Eye (tissue), 1 donor: ENCODE data around the gene PIK3CD.

ENCODE experiments used
- DNase-seq: peaks from one replicate; pipeline ENCODE4 v3.0.0-alpha.2; 2015

The PIK3CD gene

DNA sequence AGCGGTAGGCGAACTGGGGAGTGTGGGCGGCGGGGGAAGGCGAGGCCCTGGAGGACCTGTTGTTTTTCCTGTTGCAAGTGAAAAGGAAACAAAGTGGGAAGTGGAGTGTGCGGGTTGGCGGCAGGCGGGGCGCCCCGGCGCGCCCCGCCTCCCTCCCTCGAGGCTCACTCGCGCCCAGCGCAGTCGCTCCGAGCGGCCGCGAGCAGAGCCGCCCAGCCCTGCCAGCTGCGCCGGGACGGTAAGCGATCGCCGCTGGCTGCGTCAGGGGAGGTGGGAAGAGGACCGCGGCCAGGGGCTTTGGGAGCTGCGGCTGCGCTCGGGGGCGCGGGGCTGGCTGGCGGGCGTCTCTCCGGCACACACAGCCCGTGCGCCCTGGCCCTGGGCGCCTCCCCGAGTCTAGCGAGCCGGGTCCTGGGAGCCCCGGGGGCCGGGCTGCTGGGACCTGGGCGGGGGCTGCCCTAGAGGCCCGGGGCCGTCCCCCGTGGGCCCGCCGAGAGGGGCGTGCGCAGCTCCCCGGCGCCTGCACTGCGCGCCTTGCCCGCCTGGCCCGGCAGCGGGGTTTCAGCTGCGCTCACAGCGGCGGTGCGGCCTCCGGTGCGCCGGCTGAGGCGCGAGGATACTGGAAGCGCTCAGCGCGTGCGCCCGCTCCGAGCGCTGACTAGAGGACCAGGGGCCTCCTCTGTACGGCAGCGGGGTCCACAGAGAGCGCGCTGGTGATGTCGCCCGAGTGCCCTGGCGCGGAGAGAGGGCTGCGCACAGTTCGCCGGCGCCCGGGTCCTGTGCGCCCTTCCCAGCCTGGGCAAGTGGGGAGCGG lies at the start of gene PIK3CD:
Gene PIK3CD, plus strand, starts transcription at position 167 of the 814 bp plus-strand sequence. CDS start 58,725 bp downstream, outside the sequence.
- DNase-seq: peak; percentile 78

DNA sequence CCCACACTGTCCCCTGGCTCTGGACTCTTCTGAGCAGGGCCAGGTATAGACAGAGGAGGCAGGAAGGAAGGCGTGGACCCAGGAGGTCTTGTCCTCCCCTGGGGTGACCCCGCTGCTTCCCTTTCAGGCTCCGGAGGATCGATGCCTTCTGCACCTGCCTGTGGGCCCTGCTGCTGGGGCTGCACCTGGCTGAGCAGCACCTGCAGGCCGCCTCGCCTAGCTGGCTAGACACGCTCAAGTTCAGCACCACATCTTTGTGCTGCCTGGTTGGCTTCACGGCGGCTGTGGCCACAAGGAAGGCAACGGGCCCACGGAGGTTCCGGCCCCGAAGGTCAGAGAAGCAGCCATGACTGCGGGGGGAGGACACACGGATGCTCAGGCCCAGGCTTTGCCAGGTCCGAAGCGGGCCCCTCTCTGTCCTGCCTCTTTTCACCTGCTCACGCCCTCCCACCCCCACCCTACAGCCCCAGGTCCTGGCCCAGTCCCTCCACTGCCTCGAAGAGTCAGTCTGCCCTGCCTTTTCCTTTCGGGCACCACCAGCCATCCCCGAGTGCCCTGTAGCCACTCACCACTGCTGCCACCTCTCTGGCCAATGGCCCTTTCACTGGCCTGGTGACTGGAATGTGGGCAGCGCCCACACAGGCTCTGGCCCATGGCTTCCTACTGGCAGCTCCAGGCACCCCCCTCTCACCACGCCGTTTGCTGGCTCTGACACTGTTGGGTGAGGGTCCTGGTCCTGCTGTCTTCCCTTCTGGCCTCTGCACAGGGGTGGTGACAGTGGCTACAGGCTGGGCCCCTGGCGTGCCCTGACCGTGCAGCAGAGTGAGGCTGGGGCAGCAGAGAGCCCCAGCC lies 49.4 kb upstream of the PIK3CD start:
- no peak for DNase-seq

DNA sequence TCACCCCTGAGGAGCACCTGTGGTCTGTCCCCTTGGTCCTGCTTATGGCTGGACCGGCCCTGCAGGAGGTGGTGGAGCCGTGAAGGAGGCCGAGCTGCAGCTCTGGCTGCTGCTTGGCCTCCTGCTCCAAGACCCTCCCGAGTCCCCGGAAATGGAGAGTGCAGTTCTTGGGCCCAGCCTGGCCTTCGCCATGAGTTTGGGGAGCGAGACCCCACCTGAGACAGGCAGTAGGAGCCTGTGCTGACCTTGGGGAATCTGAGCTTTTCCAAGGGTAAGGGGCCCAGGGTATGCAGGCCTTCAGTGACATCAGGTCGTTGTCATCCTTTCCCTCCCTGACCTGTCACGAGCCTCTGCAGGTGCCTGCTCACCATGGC lies 48.8 kb upstream of the PIK3CD start:
- DNase-seq: no peak

DNA sequence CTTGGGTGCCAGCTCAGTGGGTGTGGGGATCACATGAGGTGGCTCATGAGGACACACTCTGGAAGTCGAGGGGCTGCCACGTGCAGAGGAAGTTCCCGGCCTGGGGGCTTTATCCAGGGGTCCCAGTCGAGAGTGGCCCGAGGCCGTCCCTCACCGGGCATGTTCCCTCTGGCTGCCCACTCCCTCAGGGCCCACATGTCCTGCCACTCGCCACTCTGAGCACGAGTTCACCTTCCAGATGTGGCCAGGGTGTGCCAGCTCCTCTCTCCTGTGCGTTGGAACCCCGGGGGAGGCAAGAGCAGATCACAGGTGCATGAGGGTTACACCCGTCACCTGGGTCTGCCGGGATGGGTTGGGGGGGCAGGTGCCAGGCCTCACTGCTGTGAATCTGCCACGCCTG lies 48.2 kb upstream of the PIK3CD start:
- DNase-seq: no peak

DNA sequence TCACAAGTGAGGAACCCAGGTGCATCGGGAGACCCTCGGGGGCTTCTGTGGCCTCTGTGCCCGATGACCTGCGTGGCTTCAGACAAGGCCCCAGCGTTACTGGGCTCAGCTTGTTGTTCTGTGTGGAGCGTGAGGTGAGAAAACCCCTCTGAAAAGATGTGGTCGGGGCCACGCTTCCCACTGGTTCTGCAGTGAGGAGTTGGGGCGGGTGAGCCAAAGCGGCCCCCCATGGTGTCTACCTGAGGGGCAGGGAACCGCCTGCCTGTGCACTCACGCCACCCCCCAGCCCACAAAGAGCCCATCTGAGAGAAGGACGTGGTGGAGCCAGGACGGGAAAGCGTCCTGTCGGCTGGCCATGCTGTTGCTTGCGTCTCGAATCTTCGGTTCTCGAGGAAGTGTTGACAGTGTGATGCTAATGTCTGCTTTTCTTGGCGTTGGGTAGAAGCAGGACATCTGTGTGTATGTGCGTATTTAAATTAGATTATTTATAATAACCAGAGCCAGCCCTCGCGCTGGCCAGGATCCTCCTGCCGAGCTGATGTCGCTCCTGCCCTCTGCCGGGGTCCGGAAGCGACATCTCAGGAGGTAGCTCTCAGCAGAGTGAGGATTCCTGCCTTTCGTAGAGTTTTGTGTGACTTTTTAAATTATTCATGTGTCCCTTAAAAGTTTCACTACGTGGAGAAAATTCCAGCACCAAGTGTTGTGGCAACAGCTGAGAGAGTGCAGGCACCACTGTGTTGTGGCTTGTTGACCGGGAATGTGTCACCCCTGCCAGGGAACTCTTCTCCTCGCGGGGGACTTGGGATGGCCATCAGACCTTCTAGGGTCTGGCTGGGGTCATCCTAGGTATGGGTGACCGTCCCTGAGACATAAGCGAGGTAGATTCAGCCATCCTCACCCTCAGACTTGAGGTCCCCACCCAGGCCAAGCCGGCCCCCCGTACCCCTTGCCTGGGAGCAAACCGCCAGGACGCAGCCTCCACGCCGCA lies 47.5 kb upstream of the PIK3CD start:
- DNase-seq: no peak

- DNase-seq: no peak
These were observed 46.7 kb upstream of the PIK3CD start for GRCh38 chr1:9604836-9605235.

GRCh38 chr1:9605946-9606455 lies 45.5 kb upstream of the PIK3CD start:
- no peak for DNase-seq

DNA sequence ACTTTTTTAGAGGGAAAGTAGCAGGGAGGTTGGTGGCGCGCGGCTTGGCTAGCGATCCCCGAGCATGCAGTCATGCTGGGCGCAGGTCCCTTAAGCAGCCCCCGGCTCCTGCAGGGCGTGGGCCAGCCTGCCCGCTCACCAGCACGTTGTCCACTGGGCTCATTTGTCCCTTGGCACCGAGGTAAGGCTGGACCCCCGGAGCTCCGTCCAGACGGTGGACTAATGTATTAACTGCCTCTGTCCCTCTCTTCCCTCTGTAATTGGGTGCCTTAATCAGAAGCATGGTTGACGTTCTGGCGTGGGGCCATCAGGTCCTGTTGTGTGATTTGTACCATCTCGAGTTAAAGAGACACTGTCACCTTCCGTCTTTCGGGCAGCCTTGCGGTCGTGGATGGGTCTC lies 45.1 kb upstream of the PIK3CD start:
- DNase-seq: no peak

GRCh38 chr1:9606948-9607347 lies 44.6 kb upstream of the PIK3CD start:
- DNase-seq: no peak

DNA sequence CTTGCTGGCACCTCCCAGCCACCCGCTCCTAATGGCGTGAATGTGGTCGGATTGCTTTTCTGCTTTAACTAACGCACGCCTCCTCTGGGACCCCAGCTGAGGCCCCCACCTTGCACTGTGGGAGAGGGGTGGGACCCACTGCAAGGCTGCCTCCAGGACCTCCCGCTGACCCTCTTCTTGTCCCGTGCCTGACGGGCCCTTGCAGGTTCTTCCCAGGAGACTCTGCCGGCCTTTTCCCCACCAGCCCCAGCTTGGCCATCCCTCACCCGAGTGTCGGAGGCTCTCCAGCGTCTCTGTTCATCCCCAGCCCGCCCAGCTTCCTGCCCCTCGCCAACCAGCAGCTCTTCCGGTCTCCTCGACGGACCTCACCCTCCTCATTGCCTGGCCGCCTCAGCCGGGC lies 44.2 kb upstream of the PIK3CD start:
- DNase-seq: no peak

GRCh38 chr1:9609998-9610397 lies 41.5 kb upstream of the PIK3CD start:
- no peak for DNase-seq

- DNase-seq: no peak
These were observed 41.0 kb upstream of the PIK3CD start for GRCh38 chr1:9610548-9610947.

DNA sequence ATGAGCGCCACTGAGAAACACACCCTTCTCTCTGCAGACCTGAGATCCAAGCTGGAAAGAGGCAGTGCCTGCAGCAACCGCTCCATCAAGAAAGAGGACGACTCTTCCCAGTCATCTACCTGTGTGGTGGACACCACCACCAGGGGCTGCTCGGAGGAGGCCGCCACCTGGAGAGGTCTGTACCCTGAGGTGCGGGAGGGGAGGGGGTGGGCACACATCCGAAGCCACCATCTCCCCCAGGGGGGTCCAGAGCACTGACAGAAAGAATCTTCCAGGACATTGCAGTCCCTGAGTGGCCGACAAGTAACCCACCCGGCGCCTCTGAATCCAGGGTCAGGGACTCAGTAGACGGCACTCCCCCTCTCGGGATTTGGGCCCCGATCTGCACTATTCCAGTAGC lies 39.8 kb upstream of the PIK3CD start:
- DNase-seq: no peak

DNA sequence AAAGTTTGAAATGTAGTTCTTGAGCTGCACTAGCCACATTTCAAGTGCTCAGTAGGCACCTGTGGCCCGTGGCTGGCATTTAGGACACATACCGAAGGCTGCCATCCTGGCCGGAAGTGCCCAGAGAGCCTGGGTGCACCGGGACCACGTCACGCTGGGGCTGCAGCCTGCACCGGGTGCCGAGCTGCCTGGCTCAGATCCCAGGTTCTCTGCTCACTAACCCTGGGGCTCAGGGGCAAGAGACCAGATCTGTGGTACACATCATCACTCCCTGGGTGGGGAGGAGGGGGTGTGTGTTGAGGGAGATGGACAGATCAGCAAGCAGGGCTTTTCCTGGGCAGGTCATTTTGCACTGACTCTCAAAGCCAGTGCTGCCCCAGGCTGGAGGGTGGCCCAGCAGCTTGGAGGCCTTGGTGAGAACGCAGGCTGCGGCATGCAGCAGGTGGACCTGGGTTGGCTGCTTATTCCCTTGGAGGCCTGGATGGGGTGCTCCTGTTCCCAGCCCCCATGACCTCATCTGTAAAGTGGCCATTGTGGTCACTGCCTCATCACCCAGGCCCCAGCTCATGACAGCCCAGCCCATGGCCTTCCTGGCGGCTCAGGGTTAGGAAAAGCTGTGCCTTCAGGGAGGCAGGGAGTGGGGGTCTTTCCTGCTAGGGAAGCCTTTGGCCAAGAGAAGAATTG lies 39.2 kb upstream of the PIK3CD start:
- no peak for DNase-seq

DNA sequence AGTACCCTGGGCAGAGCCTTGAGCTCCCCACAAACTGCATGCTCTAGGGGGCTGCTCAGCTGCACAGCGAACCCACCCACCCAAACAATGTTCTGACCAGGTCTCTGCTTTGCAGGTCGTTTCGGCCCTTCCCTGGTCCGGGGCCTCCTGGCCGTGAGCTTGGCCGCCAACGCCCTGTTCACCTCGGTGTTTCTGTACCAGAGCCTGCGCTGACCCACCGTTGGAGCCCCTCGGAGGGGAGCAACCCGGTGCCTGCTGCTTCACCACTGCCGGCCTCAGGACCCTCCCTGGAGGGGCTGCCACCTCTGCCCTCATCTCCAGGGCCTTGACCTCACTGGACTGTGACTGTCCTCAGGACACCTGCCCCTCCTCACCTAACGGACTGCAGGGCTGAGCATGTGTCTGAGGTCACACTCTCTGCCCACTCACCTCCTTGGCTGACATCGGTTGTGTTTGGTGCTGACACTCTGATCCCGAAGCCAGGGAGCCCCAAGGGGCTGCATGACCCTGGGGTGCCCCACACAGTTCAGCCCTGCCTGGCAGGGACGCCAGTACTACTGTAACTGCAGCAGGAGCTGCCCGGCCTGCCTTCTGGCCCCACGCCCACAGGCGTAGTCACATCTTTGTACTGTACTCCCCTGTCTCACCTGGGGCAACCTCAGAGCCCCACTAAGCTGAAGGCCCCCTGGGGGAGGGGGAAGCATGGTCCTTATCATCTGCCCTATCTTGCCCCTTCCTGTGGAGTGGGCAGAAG lies 38.5 kb upstream of the PIK3CD start:
- no peak for DNase-seq

DNA sequence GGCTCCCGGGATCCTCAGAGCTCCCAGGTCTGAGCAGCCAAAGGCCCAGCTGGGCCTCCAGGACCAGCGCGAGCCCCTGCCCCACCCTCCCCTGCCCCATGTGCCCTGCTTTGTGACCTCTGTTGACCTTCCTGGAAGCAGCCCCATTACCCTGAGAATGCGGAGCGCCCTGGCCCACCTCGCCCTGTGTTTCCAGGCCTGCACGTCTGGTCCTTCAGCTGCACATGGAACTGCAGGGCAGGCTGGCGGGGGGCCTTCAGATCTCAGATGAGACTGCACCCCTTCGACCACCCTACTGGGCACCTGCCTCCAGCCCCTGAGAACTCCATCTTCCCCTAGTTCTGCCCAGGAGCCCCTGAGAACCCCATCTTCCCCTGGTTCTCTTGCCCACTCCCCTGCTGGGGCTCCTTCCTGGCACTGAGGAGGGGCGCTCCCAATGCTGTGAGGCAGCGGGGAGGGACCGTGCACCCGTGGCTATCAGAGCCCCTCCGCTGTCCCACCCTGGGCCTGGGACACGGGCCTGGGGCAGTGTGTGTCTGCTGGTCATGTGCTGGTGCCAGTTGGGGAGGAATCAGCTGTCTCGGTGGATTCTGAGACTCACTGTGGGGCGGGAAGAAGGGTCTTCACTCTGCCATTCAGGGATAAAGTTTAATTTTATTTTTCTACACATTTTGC lies 37.8 kb upstream of the PIK3CD start:
- no peak for DNase-seq

- peak; percentile 46 for DNase-seq
These were observed 36.0 kb upstream of the PIK3CD start for GRCh38 chr1:9615316-9616063.

- peak; percentile 63 for DNase-seq
These were observed 32.4 kb upstream of the PIK3CD start for GRCh38 chr1:9618909-9619679.

- DNase-seq: no peak
These were observed 30.5 kb upstream of the PIK3CD start for GRCh38 chr1:9621032-9621431.
